Ectodermal cell (in vitro differentiated cells): ENCODE data around the gene NUDT3.
"Not testable (repeated sequence)": the region's sequence is repeated elsewhere in the genome, so short reads cannot be mapped to it uniquely, and the experiment has no call there.

Experiments
- H3K27ac ChIP-seq: 2 replicates; pipeline ENCODE4 v1.7.0; 2013; ENCODE audit warnings: mild to moderate bottlenecking, low read depth, low read length; ENCODE audit not compliant: insufficient read depth, poor library complexity, severe bottlenecking
- H3K27me3 ChIP-seq: 2 replicates; pipeline ENCODE4 v1.7.0; 2013; ENCODE audit warnings: mild to moderate bottlenecking, low read length; ENCODE audit not compliant: insufficient read depth, control insufficient read depth, poor library complexity, severe bottlenecking
- H3K36me3 ChIP-seq: one replicate; pipeline ENCODE4 v1.7.0; 2013; ENCODE audit warnings: low read length; ENCODE audit not compliant: control insufficient read depth, insufficient read depth
- H3K4me1 ChIP-seq: one replicate; pipeline ENCODE4 v1.7.0; 2013; ENCODE audit warnings: low read length; ENCODE audit not compliant: control insufficient read depth, insufficient read depth
- H3K4me3 ChIP-seq: 2 replicates; pipeline ENCODE4 v1.7.0; 2013; ENCODE audit warnings: low read depth, low read length, control low read depth; ENCODE audit not compliant: insufficient read depth
- H3K9me3 ChIP-seq: 2 replicates; pipeline ENCODE4 v1.7.0; 2013; ENCODE audit warnings: mild to moderate bottlenecking, low read length, moderate library complexity; ENCODE audit not compliant: control insufficient read depth
- WGBS, 2 experiments: methylation state at CpG; one replicate each; pipeline ENCODE4 v1.1.7; 2013; ENCODE audit warnings: missing lambda C conversion rate in 2 of 2; 5-methylcytosine and 5-hydroxymethylcytosine counted together

NUDT3 gene

GRCh38 chr6:34357937-34358336 lies 34.5 kb downstream of the NUDT3 start:
- Histone ChIP-seq H3K9me3 (no peaks in the 10 kb centered on the region), H3K27me3 (no peaks in the 10 kb centered on the region), H3K4me1 (no peaks in the 10 kb centered on the region), H3K36me3 (no peaks in the 10 kb centered on the region), H3K27ac (no peak overlapping the region), H3K4me3 (no peak overlapping the region)
- 90 to 92% methylated on average over 1 of the region's 1 CpG for WGBS, 2 experiments

GRCh38 chr6:34355889-34356288 lies 36.6 kb downstream of the NUDT3 start:
- no peak overlapping the region for H3K27ac ChIP-seq
- no peaks in the 10 kb centered on the region for H3K27me3 ChIP-seq
- WGBS, 2 experiments = 94% methylated on average over 2 to 3 of the region's 3 CpGs
- no peaks in the 10 kb centered on the region for H3K4me1 ChIP-seq
- no peak overlapping the region for H3K4me3 ChIP-seq
- no peaks in the 10 kb centered on the region for H3K36me3 ChIP-seq
- H3K9me3 ChIP-seq = no peaks in the 10 kb centered on the region

GRCh38 chr6:34354230-34354629 lies 38.2 kb downstream of the NUDT3 start:
- H3K36me3 ChIP-seq, H3K4me3 ChIP-seq, H3K4me1 ChIP-seq, H3K9me3 ChIP-seq, H3K27ac ChIP-seq, H3K27me3 ChIP-seq: not testable (repeated sequence)
- 84 to 95% methylated on average over 6 of the region's 6 CpGs for WGBS, 2 experiments

GRCh38 chr6:34353530-34353929 lies 38.9 kb downstream of the NUDT3 start:
- not testable (repeated sequence) for H3K27me3 ChIP-seq, H3K4me1 ChIP-seq, H3K27ac ChIP-seq, H3K4me3 ChIP-seq, H3K9me3 ChIP-seq, H3K36me3 ChIP-seq
- 90 to 93% methylated on average over 7 of the region's 7 CpGs for WGBS, 2 experiments

GRCh38 chr6:34352305-34352937 lies 40.0 kb downstream of the NUDT3 start:
- 94 to 96% methylated on average over 2 of the region's 2 CpGs for WGBS, 2 experiments
- H3K27me3 ChIP-seq = no peaks in the 10 kb centered on the region
- no peaks in the 10 kb centered on the region for H3K36me3 ChIP-seq
- H3K4me1 ChIP-seq = no peaks in the 10 kb centered on the region
- no peak overlapping the region for H3K4me3 ChIP-seq
- H3K27ac ChIP-seq = no peak overlapping the region
- no peaks in the 10 kb centered on the region for H3K9me3 ChIP-seq

- no peaks in the 10 kb centered on the region for H3K4me1 ChIP-seq
- no peaks in the 10 kb centered on the region for H3K27me3 ChIP-seq
- WGBS, 2 experiments = 88 to 94% methylated on average over 6 of the region's 7 CpGs
- H3K27ac ChIP-seq = no peak overlapping the region
- H3K36me3 ChIP-seq = no peaks in the 10 kb centered on the region
- H3K4me3 ChIP-seq = no peak overlapping the region
- H3K9me3 ChIP-seq = no peaks in the 10 kb centered on the region
These were observed 41.6 kb downstream of the NUDT3 start for GRCh38 chr6:34350934-34351217.

- H3K27ac ChIP-seq = no peak overlapping the region
- H3K4me1 ChIP-seq = no peaks in the 10 kb centered on the region
- H3K36me3 ChIP-seq = no peaks in the 10 kb centered on the region
- H3K4me3 ChIP-seq = no peak overlapping the region
- no peaks in the 10 kb centered on the region for H3K9me3 ChIP-seq
- H3K27me3 ChIP-seq = no peaks in the 10 kb centered on the region
- 100% methylated on average over 1 of the region's 1 CpG for WGBS, 2 experiments
These were observed 42.1 kb downstream of the NUDT3 start for GRCh38 chr6:34350137-34350933.

GRCh38 chr6:34349211-34349610 lies 43.3 kb downstream of the NUDT3 start:
- H3K27ac ChIP-seq = no peak overlapping the region
- no peaks in the 10 kb centered on the region for H3K27me3 ChIP-seq
- no peaks in the 10 kb centered on the region for H3K9me3 ChIP-seq
- H3K36me3 ChIP-seq = no peaks in the 10 kb centered on the region
- H3K4me3 ChIP-seq = no peak overlapping the region
- H3K4me1 ChIP-seq = no peaks in the 10 kb centered on the region
- WGBS, 2 experiments = 93 to 96% methylated on average over 4 of the region's 4 CpGs

- 100% methylated on average over 1 of the region's 1 CpG for WGBS, 2 experiments
- Histone ChIP-seq H3K36me3 (no peaks in the 10 kb centered on the region), H3K27me3 (no peaks in the 10 kb centered on the region), H3K9me3 (no peaks in the 10 kb centered on the region), H3K4me3 (no peak overlapping the region), H3K27ac (no peak overlapping the region), H3K4me1 (no peaks in the 10 kb centered on the region)
These were observed 45.2 kb downstream of the NUDT3 start for GRCh38 chr6:34347303-34347702.

- 91 to 93% methylated on average over 8 to 9 of the region's 9 CpGs for WGBS, 2 experiments
- H3K27me3 ChIP-seq = no peaks in the 10 kb centered on the region
- no peaks in the 10 kb centered on the region for H3K36me3 ChIP-seq
- H3K9me3 ChIP-seq = no peaks in the 10 kb centered on the region
- no peaks in the 10 kb centered on the region for H3K4me1 ChIP-seq
- H3K27ac ChIP-seq = no peak overlapping the region
- H3K4me3 ChIP-seq = no peak overlapping the region
These were observed 46.0 kb downstream of the NUDT3 start for GRCh38 chr6:34346175-34347119.
